ENCODE data around the gene PDE1C.

The PDE1C gene

GRCh38 chr7:31819031-31819430 lies 251.2 kb downstream of the PDE1C start:
- DNase-seq = no peak

- no peak for DNase-seq
Measured at GRCh38 chr7:31816810-31817209, 253.4 kb downstream of the PDE1C start.

- DNase-seq = no peak
Measured at GRCh38 chr7:31815796-31816195, 254.4 kb downstream of the PDE1C start.

GRCh38 chr7:31814187-31814586 lies 256.0 kb downstream of the PDE1C start:
- DNase-seq = no peak

- DNase-seq = no peak
Measured at GRCh38 chr7:31811650-31812461, 258.4 kb downstream of the PDE1C start.

- no peak for DNase-seq
Measured at GRCh38 chr7:31805209-31805818, 264.9 kb downstream of the PDE1C start.

- no peak for DNase-seq
Measured at GRCh38 chr7:31796375-31796774, 273.8 kb downstream of the PDE1C start.

- DNase-seq = no peak
Measured at GRCh38 chr7:31794851-31795344, 275.3 kb downstream of the PDE1C start.

- DNase-seq = no peak
Measured at GRCh38 chr7:31791881-31792280, 278.3 kb downstream of the PDE1C start.

- no peak for DNase-seq
Measured at GRCh38 chr7:31788883-31789680, 281.1 kb downstream of the PDE1C start.

GRCh38 chr7:31788445-31788844 lies 281.8 kb downstream of the PDE1C start:
- no peak for DNase-seq

GRCh38 chr7:31786326-31786725 lies 283.9 kb downstream of the PDE1C start:
- no peak for DNase-seq

GRCh38 chr7:31785101-31785500 lies 285.1 kb downstream of the PDE1C start:
- DNase-seq = no peak

- no peak for DNase-seq
Measured at GRCh38 chr7:31783221-31783620, 287.0 kb downstream of the PDE1C start.

- no peak for DNase-seq
Measured at GRCh38 chr7:31782411-31782991, 287.7 kb downstream of the PDE1C start.

- no peak for DNase-seq
Measured at GRCh38 chr7:31778296-31778695, 291.9 kb downstream of the PDE1C start.

GRCh38 chr7:31776616-31777015 lies 293.6 kb downstream of the PDE1C start:
- DNase-seq = no peak

- no peak for DNase-seq
Measured at GRCh38 chr7:31775556-31775955, 294.7 kb downstream of the PDE1C start.

GRCh38 chr7:31772211-31772610 lies 298.0 kb downstream of the PDE1C start:
- no peak for DNase-seq

GRCh38 chr7:31767686-31768358 lies 302.4 kb downstream of the PDE1C start:
- no peak for DNase-seq

GRCh38 chr7:31764462-31764861 lies 305.7 kb downstream of the PDE1C start:
- no peak for DNase-seq

GRCh38 chr7:31763548-31763947 lies 306.7 kb downstream of the PDE1C start:
- no peak for DNase-seq

GRCh38 chr7:31761646-31762045 lies 308.6 kb downstream of the PDE1C start:
- DNase-seq = no peak
